Tibial artery (tissue), 4 donors: Measurements from ENCODE around the gene CENPO.

Experiments
- DNase-seq, 2 donors: peaks; one replicate each; pipeline ENCODE4 v3.0.0-alpha.2; 2019
- H3K27ac ChIP-seq, 2 donors: fragments of 200-600 bp; sonication (generic) in 1 of 2; 1 replicate in 1 of 2; 2 replicates in 1 of 2; pipeline ENCODE4 v1.5.1; 2018 to 2019; ENCODE audit warnings: mild to moderate bottlenecking in 1 of 2
- H3K27me3 ChIP-seq, 2 donors: fragments of 200-600 bp; sonication (generic) in 1 of 2; one replicate each; pipeline versions ENCODE4 v1.5.1 to v1.6.0; 2016 to 2019
- H3K36me3 ChIP-seq, 3 donors: fragments of 200-600 bp; sonication (generic) in 2 of 3; one replicate each; pipeline ENCODE4 v1.5.1; 2016 to 2019; ENCODE audit warnings: mild to moderate bottlenecking in 2 of 3
- H3K4me1 ChIP-seq, 4 donors: fragments of 200-600 bp; sonication (generic) in 2 of 4; 1 replicate in 3 of 4; 2 replicates in 1 of 4; pipeline ENCODE4 v1.5.1; 2016 to 2019
- H3K4me3 ChIP-seq, 2 donors: fragments of 200-600 bp; sonication (generic) in 1 of 2; 1 replicate in 1 of 2; 2 replicates in 1 of 2; pipeline ENCODE4 v1.5.1; 2018 to 2019; ENCODE audit warnings: mild to moderate bottlenecking in 2 of 2
- H3K9me3 ChIP-seq, 3 donors: fragments of 200-600 bp; sonication (generic) in 1 of 3; one replicate each; pipeline ENCODE4 v1.5.1; 2016 to 2019
- CTCF ChIP-seq, 2 experiments: fragments of 200-600 bp in 1 of 2; fragments of 450-650 bp in 1 of 2; IDR thresholded peaks; one replicate each; pipeline ENCODE4 v1.5.1; 2017 to 2019; ENCODE audit warnings: antibody characterized with exemption in 2 of 2, mild to moderate bottlenecking in 1 of 2, moderate library complexity in 1 of 2
- intact Hi-C: fragments of 100-400 bp; cut with DNase I; formaldehyde crosslinking; loops from one replicate; pipeline ENCODE4 v1.15.0; 2023; ENCODE audit warnings: low total_unique reads

The CENPO gene

DNA sequence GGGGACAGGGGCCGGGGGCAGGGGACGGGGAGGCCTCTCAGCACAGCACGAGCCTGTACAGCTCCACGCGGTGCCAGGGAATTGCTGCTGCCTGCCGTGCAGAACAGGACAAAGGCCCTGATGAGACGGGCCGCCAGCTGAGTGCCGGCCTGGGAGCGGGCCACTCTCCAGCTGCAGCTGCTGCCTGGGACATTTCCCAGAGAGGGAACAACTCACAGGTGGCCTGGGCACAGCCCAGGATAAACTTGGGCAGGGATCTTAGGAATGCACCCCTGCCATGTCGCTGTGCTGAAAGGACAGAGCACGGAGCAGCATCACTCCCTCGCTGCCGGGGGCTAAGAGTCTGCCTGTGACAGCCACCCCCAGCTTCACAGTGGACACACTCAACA lies 38.8 kb downstream of the CENPO start:
- Histone ChIP-seq H3K4me1 (peaks cover 0 to 9% (median 3%) of the 10 kb centered on the region in 4 donors), H3K9me3 (no peaks in the 10 kb centered on the region), H3K4me3 (no peak overlapping the region), H3K36me3 (peaks cover 9 to 61% (median 52%) of the 10 kb centered on the region in 3 donors), H3K27ac (no peak overlapping the region), H3K27me3 (no peaks in the 10 kb centered on the region)
- peak in 1 of 2 donors; percentile 54 for DNase-seq
- intact Hi-C loops, result no loop called here
- no peak for TF ChIP-seq CTCF (IDR thresholded peaks at IDR 0.05)

DNA sequence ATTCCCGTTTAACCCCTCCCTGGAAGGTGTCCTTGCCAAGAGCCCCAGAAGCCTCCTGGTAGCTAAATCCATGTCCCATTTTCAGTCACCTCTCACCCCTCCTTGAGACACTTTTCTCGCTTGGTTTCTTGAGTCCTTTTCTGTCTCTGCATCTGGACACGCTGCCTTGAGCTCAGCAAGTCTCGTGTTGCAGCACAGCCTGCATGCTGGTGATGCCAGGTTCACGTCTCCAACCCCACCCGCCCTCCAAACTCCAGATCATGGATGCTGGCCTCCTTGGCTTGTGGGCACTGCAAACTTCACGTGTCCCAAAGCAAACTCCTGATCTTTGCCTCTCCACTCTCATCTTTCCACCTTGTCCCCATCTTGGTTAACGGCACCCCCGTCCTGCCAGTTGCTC lies 39.3 kb downstream of the CENPO start:
- peak in 1 of 2 donors; percentile 50 for DNase-seq
- peaks cover 0 to 6% (median 2%) of the 10 kb centered on the region in 4 donors for H3K4me1 ChIP-seq
- H3K4me3 ChIP-seq, result no peak overlapping the region
- peaks cover 9 to 66% (median 57%) of the 10 kb centered on the region in 3 donors for H3K36me3 ChIP-seq
- intact Hi-C loops, result no loop called here
- no peak overlapping the region for H3K27ac ChIP-seq
- H3K9me3 ChIP-seq, result no peaks in the 10 kb centered on the region
- TF ChIP-seq CTCF (IDR thresholded peaks at IDR 0.05), result no peak
- no peaks in the 10 kb centered on the region for H3K27me3 ChIP-seq

DNA sequence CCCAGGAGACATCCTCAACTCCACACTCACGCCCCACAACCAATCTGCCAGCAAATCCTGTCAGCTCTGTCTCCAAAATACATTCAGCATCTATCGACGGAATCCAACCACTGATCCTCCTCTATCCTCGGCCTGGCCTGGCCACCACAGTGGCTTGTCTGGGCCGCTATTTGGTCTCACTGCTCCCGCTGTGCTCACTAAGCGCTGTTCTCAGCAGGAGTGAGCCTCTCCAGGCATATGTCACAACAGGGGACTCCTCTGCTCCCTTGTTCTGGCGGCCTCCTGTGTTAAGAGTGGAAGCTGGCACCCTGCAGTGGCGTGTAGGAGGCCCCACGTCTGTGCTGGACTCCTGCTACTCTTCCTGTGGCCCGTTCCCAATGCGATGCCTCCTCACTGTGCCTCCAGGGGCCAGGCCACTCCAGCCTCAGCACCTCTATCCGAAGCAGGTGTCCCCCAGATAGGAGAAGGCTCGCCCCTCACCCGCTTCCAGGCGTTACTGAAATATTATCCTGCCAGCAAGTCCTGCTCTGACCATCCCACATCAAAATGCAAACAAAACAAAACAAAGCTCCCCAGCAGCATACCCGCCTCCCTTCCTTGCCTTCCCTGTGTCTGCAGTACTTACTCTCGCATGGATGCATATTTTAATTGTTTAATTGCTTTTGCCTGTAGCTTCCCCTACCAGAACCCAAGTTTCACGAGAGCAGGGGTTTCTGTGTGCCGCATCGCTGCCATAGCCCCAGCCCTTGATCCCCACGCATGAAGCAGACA lies 39.9 kb downstream of the CENPO start:
- no peak for TF ChIP-seq CTCF (IDR thresholded peaks at IDR 0.05)
- H3K27me3 ChIP-seq, result no peaks in the 10 kb centered on the region
- H3K9me3 ChIP-seq, result no peaks in the 10 kb centered on the region
- H3K36me3 ChIP-seq, result peaks cover 9 to 71% (median 61%) of the 10 kb centered on the region in 3 donors
- no peak overlapping the region for H3K4me3 ChIP-seq
- H3K4me1 ChIP-seq, result no peaks in the 10 kb centered on the region
- H3K27ac ChIP-seq, result no peak overlapping the region
- intact Hi-C loops, result no loop called here
- DNase-seq, result no peak

GRCh38 chr2:24833821-24834732 lies 40.9 kb downstream of the CENPO start:
- no peak overlapping the region for H3K27ac ChIP-seq
- peaks cover 9 to 78% (median 69%) of the 10 kb centered on the region in 3 donors for H3K36me3 ChIP-seq
- intact Hi-C loops, result no loop called here

More at GRCh38 chr2:24833821-24834732, 40.9 kb downstream of the CENPO start:
- no peak for DNase-seq
- Histone ChIP-seq H3K4me3 (no peak overlapping the region), H3K27me3 (no peaks in the 10 kb centered on the region), H3K4me1 (no peaks in the 10 kb centered on the region), H3K9me3 (no peaks in the 10 kb centered on the region)
- TF ChIP-seq CTCF (IDR thresholded peaks at IDR 0.05), result no peak
